ENCODE measurements around the gene CMTM8. TPM values are rescaled to one million over a fixed set of nuclear protein-coding genes. Genes with fewer than 3 reads are reported as not detected.

CMTM8 gene
- total RNA-seq, 1 donor, result not detected

DNA sequence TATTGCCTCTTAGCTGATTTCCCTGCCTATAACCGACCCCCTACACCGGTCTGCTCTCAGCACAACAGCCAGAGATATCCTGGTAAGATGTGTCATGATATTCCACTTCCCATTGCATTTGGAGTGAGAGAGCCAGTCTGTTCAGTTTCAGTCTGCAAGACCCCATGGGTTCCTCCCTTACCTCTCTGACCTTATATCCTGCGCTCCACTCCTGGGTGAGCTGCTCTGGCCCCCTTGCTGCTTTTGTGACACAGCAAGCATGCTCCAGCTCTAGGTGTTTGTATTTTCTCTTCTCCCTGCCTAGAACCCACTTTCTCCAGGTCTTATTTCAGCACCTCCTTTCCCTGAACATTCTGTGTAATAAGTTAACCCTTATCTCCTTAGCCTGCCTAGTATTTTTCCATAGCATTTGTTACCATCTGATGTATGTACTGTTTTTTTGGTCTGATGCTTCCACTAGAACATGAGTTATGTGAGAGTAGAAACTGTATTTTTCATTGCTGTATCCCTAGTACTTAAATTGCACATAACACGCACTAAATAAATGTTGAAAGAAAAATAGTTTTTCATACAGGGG, 44.2 kb downstream of the CMTM8 start:
- H3K4me3 ChIP-seq (ENCODE audit: low read depth, low read length), result no peak overlapping the region
- no peak for DNase-seq (ENCODE audit: low read depth)
- TF ChIP-seq, protein P1, sequence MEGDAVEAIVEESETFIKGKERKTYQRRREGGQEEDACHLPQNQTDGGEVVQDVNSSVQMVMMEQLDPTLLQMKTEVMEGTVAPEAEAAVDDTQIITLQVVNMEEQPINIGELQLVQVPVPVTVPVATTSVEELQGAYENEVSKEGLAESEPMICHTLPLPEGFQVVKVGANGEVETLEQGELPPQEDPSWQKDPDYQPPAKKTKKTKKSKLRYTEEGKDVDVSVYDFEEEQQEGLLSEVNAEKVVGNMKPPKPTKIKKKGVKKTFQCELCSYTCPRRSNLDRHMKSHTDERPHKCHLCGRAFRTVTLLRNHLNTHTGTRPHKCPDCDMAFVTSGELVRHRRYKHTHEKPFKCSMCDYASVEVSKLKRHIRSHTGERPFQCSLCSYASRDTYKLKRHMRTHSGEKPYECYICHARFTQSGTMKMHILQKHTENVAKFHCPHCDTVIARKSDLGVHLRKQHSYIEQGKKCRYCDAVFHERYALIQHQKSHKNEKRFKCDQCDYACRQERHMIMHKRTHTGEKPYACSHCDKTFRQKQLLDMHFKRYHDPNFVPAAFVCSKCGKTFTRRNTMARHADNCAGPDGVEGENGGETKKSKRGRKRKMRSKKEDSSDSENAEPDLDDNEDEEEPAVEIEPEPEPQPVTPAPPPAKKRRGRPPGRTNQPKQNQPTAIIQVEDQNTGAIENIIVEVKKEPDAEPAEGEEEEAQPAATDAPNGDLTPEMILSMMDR (IDR thresholded peaks at IDR 0.05; ENCODE audit: insufficient read depth, low read depth, low read length), result no peak

DNA sequence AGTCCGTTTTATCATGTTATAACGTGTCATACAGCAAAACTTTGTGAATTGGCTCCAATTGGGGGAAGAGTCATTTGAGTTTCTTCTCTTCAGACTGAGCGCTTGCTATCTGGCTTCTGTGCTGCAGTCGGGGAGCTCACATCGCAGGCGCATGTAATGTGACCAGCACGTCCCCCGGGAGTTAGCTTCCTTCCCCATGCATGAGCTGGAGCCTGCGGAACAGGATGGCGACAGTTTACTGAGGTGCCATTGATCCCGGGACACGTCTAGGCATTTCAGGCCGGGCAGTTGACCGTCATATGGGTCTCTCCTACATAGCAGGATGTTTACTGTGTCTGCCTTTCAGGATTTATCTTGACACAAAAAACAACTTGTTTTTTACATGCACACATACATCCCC, 44.8 kb downstream of the CMTM8 start:
- no peak overlapping the region for H3K4me3 ChIP-seq (ENCODE audit: low read depth, low read length)
- DNase-seq (ENCODE audit: low read depth), result no peak
- TF ChIP-seq, protein P1 (IDR thresholded peaks at IDR 0.05; ENCODE audit: insufficient read depth, low read depth, low read length), result no peak

DNA sequence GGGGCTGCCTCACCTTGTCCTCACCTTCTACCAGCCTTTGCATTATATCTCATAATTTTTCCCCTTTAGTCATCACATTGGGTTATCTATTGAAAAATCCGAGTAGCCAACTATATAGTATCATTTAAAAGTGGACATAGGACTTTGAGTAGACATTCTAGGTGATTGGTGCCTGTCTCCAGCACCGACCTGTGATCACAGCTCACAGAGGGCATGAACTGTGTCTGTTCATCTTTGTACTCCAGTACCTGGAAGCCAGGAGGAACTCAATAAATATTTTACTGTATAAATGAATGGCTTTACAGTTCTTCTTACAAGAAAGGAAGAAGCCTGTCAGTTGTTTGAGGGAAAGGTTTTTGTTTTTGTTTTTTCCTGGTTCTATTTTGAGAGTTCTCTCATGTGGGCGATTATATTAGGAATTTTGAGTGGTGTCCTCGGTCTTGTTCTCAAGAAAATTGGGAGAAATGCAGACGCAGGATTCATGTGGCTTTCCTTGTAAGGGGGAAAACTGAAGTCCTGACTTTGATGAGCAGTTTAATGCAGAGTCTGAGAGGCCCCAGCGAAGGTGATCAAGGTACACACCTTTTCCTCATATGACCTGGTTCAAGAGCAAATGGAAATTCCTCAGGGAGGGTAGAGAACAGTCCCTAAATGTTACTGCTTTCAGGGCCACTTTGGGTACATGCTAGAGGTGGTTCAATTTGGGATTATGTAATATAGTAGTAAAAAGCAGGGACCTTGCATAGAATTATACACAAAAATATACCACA, 46.1 kb downstream of the CMTM8 start:
- DNase-seq (ENCODE audit: low read depth), result no peak
- no peak overlapping the region for H3K4me3 ChIP-seq (ENCODE audit: low read depth, low read length)
- TF ChIP-seq, protein P1 (IDR thresholded peaks at IDR 0.05; ENCODE audit: insufficient read depth, low read depth, low read length), result no peak

DNA sequence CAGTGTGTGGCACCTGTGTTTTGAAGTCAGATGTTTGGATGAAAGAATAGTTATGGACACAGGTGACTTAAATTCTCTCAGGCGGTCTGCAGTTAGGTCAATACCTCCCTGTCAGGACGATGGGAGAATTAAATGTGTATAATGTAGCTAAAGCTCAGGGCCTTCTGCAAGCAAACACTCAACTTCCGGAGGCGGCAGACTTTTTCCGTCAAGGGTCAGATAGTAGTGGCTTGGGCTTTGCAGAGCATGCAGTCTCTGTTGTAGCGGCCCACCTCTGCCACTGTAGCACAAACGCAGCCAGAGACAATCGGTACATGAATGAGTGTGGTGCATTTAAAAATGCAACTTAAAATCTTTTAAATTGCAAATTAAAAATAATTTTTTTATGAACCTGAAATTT, 47.4 kb downstream of the CMTM8 start:
- H3K4me3 ChIP-seq (ENCODE audit: low read depth, low read length), result no peak overlapping the region
- TF ChIP-seq, protein P1 (IDR thresholded peaks at IDR 0.05; ENCODE audit: insufficient read depth, low read depth, low read length), result no peak
- no peak for DNase-seq (ENCODE audit: low read depth)

DNA sequence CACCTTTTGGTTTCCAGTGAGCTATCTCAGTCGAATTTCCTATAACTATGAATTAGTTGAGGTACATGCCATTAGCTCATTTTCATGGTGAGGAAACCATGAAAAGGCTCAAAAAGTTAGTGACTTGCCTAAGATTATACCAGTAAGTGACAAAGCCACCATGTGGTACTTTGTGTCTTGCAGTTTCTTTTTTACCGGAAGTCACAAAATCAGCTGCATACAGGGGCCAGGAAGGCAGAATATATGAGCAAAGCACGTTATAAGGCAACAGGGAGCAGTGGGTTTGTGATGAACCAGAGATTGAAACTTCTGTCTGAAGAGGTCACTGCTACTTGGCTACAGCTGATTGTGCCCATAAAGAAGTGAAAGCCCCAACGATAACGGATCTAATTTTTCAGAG, 50.3 kb downstream of the CMTM8 start:
- DNase-seq (ENCODE audit: low read depth), result no peak
- TF ChIP-seq, protein P1 (IDR thresholded peaks at IDR 0.05; ENCODE audit: insufficient read depth, low read depth, low read length), result no peak
- H3K4me3 ChIP-seq (ENCODE audit: low read depth, low read length), result no peak overlapping the region

DNA sequence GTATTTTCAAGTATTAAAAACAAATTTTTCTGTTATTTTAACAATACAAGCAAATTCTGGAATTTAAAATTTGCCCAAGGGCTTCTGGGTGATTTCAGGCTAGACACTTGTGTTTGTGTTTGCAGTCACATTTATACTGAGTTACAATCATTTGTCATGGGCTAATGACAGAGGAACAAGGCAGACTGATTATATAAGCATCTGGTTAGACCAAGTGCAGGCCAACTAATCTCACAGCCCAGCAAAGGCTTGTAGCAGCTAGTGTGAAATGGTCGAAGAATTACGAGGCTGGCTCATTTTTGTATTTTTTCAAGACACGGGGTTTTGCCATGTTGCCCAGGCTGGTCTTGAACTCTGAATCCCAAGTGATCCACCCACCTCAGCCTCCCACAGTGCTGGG, 52.1 kb downstream of the CMTM8 start:
- TF ChIP-seq, protein P1 (IDR thresholded peaks at IDR 0.05; ENCODE audit: insufficient read depth, low read depth, low read length), result no peak
- DNase-seq (ENCODE audit: low read depth), result no peak
- H3K4me3 ChIP-seq (ENCODE audit: low read depth, low read length), result no peak overlapping the region

All from fibroblast of villous mesenchyme (primary cell).